ENCODE results near the gene MAMDC2.
"Not testable (repeated sequence)": the region's sequence is repeated elsewhere in the genome, so short reads cannot be mapped to it uniquely, and the experiment has no call there.

MAMDC2 gene

DNA sequence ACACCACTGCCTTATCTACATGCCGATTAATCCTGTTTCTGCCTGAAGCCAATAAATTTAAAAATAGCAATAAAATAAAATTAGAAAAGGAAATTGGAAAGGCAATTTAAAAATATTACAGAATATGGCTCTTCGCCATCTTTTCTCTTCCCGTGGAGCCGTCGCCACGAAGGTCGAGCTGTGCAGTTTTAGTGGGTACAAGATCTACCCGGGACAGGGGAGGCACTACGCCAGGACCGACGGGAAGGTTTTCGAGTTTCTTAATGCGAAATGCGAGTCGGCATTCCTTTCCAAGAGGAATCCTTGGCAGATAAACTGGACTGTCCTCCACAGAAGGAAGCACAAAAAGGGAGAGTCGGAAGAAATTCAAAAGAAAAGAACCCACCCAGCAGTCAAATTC is 173.4 kb downstream of the MAMDC2 start:
- no peak for DNase-seq

DNA sequence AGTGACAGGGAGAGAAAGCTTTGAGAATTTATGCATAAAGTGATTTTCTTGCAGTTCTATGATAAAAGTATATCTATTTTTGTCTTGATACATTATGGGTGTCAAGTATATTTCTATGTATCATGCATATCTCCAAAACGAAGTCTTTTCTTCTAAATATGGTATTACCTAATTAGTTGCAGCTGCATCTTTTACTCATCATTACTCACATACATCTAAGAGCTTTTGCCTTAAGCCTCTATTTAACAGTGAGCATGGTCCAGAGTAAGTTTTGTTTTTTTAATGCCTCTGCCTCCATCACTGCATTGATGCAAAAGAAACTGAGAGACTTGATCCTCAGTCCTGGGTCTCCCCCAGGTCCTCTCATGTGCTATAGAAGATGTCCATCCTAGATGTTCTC is 175.1 kb downstream of the MAMDC2 start:
- no peak for DNase-seq

DNA sequence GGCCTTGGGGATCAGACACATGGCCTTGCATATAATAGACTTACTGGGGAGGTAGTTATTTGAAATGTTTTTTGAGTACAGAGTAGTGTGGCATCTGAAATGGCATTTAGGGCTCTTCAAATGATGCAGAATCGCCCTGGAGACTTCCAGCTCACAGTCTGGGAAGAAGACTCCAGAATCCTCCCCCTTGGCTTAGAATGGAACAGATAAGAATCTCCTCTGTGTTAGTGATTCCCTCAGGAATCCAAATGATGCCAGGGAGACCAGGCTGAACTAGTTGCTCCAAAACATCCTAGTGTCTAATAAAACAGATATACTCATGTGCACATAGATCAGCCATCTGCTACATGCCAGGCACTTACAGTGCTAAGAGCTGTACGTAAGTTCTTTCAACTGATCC is 176.6 kb downstream of the MAMDC2 start:
- DNase-seq, result no peak

DNA sequence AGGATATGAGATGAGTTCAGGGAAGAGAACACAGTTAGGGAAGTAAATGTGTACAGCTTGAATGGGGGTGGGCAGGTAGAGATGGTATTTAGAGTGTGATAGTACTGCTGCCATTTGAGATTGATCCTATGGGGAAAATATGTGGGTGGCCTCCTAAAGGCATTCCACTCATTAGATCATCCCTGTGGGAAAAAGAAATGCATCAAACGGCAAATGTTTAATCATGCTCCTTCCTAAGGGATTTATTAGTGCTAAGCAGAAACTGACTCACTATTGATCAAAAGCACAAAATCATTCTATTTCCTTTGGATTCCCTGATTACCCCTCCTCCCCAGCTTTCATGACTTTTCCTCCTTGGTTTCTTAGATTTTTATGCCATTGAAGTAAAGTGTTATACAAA is 178.7 kb downstream of the MAMDC2 start:
- no peak for DNase-seq

DNA sequence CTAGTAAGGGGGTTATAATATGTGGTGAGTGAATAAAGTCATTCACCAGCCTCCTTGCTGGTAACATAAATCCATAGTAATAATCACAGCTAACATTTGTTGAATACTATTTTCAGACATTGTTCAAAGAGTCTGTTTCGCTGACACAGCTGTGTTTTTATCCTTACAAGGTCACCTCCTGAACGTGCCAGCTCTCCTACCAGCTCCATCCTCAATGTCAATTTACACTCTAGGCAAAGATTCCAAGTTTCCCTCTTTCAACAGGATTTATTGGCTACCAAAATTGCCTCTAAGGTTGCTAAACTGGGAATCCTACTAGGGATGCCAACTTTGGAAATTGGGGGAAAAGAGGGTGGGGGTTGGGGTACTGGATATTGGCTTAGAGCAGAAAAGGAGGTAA is 184.5 kb downstream of the MAMDC2 start:
- DNase-seq, result no peak

DNA sequence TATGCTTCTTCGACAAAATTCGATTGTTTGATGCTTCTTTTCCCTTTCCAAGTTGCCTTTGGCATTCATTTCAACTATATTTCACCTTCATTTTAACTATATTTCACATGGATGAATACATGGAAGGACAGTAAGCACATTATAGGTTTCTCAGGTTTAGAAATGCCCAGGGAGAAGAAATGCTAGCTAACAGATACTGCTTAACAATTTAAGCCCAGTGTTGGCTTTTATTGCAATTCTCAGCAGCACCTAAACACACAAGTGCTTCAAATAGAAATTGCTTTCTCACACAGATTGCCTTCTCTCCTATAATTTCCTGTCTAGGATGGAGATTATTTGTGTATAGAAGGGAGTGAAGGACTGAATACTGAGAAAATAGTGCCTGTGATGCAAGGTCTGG is 185.0 kb downstream of the MAMDC2 start:
- DNase-seq, result no peak

DNA sequence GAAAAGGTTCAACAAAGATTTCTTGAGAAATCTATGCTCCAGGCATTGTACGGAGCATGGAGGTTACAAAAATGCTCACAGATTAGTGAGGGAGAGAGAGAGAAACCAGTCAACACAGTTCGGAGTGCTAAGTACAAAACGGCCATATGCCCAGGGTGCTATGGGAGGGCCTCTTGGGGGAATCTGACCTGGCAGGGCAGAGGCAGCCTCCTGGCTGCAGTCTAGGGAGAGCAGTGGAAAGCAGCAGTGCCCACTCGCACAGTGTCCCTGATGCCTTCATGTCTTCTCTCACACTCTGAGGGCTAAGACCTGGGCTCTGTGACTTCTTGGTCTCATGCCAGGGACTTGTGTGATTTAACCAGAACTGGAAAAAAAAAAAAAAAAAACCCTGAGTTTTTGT is 185.4 kb downstream of the MAMDC2 start:
- no peak for DNase-seq

DNA sequence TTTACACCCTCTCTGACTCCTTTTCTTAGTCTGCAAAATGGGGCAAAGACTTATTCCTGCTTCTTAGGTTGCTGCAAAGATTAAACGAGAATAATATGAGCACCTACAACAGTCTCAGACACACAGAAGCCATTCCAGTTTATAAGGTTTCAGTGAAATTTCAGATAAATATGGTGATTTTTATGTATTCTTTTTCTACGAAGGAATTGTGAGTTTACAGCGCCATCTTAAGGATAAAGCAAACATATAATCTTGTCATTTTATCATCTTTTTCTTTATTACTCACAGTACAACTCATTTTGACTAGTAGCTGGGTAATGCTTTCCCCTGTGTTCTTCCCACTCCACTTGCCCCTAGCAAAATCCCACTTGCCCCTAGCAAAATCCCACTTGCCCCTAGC is 185.9 kb downstream of the MAMDC2 start:
- DNase-seq, result no peak

DNA sequence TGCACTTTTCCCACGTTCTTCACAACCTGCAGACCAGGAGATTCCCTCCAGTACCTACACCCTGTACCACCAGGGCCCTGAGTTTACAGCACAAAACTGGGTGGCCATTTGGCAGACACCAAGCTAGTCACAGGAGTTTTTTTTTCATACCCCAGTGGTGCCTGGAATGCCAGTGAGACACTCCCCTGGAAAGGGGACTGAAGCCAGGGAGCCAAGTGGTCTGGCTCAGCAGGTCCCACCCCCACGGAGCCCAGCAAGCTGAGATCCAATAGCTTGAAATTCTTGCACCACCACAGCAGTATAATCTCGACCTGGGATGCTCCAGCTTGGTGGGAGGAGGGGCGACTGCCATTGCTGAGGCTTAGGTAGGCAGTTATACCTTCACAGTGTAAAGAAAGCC is 188.8 kb downstream of the MAMDC2 start:
- DNase-seq, result no peak

DNA sequence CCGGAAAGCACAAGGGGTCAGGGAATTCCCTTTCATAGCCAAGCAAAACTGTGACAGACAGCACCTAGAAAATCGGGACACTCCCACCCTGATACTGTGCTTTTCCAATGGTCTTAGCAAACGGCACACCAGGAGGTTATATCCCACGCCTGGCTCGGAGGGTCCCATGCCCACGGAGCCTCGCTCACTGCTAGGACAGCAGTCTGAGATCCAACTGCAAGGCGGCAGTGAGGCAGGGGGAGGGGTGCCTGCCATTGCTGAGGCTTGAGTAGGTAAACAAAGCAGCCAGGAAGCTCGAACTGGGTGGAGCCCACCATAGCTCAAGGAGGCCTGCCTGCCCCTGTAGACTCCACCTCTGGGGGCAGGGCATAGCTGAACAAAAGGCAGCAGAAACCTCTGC is 190.6 kb downstream of the MAMDC2 start:
- not testable (repeated sequence) for DNase-seq

DNA sequence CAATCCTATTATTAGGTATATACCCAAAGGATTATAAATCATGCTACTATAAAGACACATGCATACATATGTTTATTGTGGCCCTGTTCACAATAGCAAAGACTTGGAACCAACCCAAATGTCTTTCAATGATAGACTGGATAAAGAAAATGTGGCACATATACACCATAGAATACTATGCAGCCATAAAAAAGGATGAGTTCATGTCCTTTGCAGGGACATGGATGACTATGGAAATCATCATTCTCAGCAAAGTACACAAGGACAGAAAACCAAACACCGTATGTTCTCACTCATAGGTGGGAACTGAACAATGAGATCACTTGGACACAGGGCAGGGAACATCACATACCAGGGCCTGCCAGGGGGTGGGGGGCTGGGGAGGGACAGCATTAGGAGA is 202.3 kb downstream of the MAMDC2 start:
- DNase-seq, result not testable (repeated sequence)

DNA sequence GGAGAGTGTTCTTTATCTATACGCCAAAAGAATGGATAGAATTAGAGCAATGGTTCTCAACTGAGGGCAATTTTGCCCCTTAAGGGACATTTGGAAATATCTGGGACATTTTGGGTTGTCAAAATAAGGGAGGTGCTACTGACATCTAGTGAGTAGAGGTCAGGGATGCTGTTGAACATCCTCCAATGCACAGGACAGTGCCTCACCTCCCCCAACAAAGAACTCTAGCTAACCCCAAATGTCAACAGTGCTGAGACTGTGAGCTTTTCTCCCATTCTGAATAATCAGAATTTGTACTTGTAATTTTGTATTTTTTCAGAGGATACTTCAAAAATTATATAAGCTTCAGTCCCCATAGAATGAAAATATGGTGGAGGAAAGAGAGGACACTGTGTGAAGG is 206.6 kb downstream of the MAMDC2 start:
- DNase-seq, result no peak

DNA sequence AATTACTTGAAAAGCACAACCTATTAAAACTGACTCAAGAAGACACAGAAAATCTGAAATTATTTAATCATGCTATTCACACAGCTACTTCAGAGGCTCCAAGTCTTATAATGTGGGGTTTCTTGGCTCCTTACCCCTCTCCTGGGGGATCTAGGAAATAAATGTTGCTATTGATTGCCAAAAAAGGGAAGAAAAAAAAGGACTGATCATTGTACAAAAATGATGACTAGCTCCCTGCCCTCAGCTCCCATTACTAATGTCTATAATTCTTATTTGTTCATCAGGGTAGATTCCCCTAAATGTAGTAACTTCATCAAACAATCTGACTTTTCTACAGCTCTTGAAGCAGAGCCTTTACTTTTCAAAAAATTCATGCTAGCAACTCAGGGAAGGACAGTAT is 211.8 kb downstream of the MAMDC2 start:
- DNase-seq, result no peak

DNA sequence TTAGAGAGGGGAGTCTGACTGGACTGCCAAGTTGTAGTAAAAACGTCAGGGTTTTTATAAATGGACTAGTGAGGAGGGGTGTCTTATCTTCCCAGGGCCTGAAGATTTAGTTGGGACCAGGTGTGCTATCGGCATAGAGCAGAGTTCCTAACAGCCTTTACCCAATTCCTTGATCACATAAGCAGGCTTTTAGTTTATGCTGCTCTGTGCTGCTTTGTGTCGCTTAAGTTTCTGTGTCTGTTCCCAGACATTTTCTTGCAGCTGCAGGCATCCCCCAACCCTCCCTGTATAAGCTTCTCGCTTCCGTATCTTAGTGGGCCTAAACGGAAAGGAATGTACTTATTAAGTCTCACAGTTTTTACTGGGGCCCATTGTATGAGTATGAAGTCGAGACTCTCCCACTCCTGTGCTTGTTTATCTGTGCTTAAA is 212.5 kb downstream of the MAMDC2 start:
- no peak for DNase-seq

DNA sequence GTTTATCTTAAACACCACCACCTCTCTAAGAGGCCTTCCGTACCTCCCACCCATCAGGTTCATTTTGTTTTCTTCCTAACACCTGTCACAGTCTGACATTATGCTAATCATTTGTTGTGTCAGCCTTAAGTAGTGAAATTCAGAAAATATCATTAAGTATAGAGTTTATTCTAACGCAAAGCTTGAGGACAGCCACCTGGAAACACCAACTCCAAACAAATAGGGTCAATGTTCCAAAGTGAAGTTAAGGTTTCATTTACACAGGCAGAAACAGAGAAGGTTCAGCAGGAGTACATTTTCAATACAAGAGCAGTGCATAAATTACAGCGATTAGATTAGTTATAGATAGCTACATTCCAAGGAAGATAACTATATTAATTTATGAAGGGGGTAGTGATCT is 213.9 kb downstream of the MAMDC2 start:
- DNase-seq, result no peak

DNA sequence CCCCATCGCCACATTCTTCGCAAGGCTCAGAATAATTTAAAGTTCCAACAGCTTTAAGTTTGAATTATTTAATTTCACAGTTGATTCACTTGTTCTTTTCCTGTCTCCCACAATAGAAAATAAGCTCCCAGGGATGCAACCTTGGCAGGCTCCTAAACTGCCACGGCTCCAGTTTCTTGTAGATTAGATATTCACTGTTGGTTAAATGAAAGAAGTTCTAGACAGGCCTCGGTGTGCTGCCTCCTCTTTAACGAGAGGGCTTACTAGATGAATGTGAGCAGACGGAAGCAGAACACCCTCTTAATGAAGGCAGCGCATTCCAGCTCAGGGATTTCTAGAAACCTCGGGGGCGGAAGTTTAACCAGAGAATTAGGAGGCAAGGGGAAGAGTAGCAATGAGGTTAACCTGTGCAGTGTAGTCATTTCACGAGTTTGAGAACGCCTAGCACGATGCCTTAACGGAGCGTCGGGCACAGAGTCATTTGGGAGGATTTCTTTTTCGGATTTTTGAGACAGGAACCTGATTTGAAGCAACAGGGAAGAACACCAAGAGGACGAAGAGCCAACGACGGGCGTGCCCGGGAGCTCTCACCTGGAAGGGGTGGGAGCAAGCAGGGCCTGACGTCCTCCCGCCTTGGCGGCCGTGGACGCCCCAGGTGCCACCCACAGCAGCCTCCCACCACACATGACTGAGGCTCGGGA is 214.5 kb downstream of the MAMDC2 start:
- DNase-seq, result peak; percentile 63

DNA sequence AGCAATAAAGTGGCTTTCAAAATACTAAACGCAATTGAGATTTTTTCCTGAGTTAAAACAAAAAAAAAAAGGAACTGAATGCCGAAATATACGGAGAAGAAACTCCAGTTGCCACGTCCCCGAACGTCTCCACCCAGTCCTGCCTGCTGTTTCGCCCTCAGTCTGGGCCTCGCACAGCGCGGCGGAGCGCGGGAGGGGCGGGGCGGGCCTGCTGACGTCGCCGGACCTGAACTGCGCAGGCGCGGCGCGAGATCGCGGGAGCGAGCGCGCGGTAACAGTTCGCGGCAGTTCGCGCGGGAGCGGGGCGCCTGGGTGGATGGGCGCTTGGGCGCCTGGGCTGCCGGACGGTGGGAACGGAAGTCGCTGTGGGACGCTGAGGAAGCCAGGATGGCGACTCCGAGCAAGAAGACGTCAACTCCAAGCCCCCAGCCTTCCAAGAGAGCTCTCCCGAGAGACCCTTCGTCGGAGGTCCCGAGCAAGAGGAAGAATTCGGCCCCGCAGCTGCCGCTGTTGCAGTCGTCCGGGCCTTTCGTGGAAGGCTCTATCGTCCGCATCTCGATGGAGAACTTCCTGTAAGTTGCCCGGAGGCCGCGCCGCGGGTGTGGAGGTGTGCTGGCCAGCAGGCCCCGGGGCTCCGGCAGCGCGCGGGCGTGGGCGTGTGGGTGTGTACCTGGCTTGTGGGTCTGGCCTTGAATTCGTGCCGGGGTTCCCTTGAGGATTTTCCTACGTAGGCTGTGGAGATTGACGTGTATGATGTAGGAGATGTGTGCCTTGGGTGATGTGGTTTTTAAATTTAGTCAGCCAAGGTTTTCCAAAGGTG is 215.3 kb downstream of the MAMDC2 start, which contains the start of gene SMC5:
TSS of gene SMC5 (plus strand) at position 287 of the 820 bp plus-strand sequence. CDS start at position 388, 101 bp downstream.
- peak; percentile 78 for DNase-seq

DNA sequence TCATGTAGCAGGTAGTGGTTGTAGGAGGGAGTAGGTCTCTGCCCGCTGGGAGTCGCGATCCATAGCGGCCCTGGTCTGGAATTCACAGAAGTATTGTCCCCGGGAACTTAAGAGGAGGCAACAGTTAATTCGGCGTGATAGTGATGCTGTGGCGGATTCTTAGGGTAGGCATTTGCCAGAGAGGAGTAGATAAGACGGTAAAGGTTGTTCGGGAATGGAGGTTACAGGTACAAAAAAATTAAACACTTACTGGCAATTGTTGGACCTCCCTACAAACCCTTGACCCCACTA is 215.8 kb downstream of the MAMDC2 start:
- no peak for DNase-seq

DNA sequence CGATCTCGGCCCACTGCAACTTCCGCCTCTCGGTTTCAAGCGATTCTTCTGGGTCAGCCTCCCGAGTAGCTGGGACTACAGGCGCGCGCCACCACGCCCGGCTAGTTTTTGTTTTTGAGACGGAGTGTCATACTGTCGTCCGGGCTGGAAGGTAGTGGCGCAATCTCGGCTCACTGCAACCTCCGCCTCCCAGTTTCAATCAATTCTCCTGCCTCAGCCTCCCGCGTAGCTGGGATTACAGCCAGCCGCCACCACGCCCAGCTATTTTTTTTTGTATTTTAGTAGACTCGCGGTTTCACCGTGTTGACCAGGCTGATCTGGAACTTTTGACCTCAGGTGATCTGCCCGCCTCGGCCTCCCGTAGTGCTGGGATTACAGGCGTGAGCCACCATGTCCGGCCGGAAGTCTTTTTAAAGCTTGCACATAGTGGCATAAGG is 216.4 kb downstream of the MAMDC2 start:
- DNase-seq, result no peak

DNA sequence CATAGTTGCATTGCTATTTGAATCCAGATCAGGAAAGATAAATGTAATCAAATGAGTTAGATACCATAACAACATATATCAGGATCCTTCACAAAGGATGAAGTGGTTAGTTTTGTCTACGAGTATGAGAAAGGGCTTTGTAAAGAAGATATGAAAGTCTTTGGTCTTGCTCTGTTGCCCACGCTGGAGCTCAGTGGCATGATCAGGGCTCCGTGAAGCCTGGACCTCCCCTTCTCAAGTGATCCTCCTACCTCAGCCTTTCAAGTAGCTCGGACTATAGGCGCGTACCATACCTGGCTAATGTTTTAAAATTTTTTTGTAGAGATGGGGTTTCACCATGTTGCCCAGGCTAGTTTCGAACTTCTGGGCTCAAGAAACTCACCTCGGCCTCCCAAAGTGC is 217.0 kb downstream of the MAMDC2 start:
- no peak for DNase-seq

DNA sequence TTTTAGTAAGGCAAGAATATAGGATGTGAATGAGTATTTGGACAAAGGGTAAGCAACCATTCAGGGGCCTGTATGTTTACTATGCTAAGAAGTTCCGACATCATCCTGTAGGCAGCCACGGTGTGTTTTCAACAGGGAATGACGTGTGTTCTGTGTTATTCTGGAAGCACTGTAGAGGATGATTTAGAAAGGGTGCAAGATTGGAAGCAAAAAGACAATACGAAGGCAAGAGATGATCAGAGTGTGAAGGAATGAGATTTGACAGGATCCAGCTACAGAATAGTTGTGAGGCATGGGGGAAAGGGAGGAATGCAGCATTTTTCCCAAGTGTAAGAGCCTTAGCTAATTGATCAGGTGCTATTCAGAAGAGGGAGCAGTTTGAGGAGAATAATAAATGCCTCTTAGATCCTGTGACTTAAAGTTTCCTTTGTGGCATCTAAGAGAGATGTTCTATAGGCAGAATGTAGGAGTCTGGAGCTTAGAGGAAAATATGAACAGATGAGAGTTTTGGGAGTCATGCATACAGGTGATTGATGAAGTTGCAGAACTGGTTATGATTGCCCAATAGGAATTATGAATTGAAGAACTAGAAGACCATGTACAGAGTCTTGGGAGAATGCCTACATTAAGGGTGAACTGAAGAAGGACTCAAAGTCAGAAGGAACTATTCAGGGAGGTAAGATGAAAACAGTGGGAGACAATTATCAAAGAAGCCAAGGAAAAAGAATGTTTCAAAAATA is 217.7 kb downstream of the MAMDC2 start:
- DNase-seq, result no peak

DNA sequence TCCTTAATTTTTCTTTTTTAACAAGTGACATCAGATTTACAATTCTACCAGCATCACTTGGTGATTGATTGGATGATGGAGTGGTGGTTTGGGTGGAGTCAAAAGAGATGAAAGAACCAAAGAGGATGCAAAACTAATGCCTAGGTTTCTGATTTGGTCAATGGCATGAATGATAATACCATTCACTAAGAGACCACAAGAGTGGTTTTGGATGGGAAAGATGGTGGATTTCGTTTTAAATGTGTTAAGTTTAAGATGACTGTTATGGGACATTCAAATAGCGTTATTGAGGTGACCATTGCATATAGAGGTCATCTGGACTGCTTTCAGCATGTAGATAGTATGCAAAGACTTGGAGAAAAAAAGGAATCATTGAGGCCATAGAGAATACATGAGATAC is 218.7 kb downstream of the MAMDC2 start:
- DNase-seq, result no peak

DNA sequence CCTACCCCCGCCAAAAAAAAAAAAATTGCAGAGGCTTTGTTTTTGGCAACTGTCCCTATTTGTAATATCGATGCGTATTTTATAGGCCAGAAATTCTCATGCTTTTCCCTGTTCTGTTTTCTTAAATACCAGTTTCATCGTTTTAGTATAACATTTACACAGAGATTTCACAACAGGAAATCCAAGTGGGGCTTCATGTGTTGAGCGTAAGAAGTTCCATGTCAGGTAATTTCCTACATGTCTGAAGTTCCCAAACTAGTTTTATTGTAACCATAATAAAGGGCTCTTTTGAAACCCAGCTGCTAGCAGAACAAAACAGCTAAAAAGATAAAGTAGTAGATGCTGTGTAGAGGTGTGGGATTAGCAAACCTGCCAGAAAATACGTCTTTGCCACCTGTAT is 219.3 kb downstream of the MAMDC2 start:
- DNase-seq, result no peak

DNA sequence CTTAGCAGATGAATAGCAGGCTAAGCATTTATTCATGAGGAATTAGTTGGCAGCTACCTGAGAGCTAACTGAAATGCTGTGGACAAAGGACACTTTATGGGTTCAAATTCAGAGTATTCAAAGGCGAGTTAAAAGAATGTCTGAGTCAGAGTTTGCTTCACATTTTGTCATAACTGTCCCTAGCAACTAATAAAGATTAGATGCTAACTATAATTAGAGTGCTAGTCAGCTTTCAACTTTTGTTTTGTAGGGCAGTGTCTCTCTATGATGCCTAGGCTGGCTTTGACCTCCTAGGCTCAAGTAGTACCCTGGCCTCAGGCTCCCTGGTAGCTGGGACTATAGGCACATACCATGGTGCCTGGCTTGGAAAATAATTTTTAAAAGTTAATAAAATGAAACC is 219.8 kb downstream of the MAMDC2 start:
- DNase-seq, result no peak
